Spleen (tissue), 7 donors: Measurements from ENCODE around the gene RHEB.

Source experiments
- POLR2A ChIP-seq, 3 donors: fragments of 450-650 bp; IDR thresholded peaks; one replicate each; pipeline ENCODE4 v1.5.1; 2017; ENCODE audit warnings: antibody characterized with exemption in 3 of 3, mild to moderate bottlenecking in 1 of 3
- TF ChIP-seq, protein P1 (sequence below), 11 experiments: fragments of 200-600 bp in 7 of 11; fragments of 450-650 bp in 4 of 11; sonication (generic) in 4 of 11; IDR thresholded peaks in 8 of 11; conservative IDR thresholded peaks in 3 of 11; 1 replicate in 7 of 11; 2 replicates in 4 of 11; pipeline versions ENCODE4 v1.4.0 to v1.8.0; 2016 to 2021; ENCODE audit warnings: antibody characterized with exemption in 11 of 11, inconsistent platforms in 4 of 11, mild to moderate bottlenecking in 1 of 11
- donor health status: DM: no; HTN: no; CAD: no; lungs with moderate emphysema.
- donor health status: DM: no; HTN: no; CAD: no.
- donor health status: DM: no; HTN: no; CAD: no.

DNA sequence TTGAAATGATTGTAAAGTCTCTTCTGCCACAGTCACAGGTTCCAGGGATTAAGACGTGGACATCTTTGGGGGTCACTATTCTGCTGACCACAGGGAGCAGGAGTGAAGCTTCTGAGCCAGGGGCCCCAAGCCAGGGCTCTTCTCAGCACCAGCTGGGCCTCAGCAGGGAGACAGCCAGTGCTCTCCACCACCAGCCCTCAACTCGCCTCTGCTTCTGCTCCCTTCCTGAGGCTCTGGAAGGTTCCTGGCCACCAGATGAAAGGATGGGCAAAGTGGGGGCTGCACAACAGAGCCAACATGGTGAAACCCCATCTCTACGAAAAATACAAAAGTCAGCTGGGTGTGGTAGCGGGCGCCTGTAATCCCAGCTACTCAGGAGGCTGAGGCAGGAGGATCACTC lies 68.5 kb downstream of the RHEB start:
- TF ChIP-seq, protein P1, sequence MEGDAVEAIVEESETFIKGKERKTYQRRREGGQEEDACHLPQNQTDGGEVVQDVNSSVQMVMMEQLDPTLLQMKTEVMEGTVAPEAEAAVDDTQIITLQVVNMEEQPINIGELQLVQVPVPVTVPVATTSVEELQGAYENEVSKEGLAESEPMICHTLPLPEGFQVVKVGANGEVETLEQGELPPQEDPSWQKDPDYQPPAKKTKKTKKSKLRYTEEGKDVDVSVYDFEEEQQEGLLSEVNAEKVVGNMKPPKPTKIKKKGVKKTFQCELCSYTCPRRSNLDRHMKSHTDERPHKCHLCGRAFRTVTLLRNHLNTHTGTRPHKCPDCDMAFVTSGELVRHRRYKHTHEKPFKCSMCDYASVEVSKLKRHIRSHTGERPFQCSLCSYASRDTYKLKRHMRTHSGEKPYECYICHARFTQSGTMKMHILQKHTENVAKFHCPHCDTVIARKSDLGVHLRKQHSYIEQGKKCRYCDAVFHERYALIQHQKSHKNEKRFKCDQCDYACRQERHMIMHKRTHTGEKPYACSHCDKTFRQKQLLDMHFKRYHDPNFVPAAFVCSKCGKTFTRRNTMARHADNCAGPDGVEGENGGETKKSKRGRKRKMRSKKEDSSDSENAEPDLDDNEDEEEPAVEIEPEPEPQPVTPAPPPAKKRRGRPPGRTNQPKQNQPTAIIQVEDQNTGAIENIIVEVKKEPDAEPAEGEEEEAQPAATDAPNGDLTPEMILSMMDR (IDR thresholded peaks at IDR 0.05 in 8 of 11, conservative IDR thresholded peaks at IDR 0.05 in 3 of 11), result no peak
- TF ChIP-seq POLR2A (IDR thresholded peaks at IDR 0.05), result no peak
